HG03196 (cell line): ENCODE data around the gene DOCK4.

Experiments used
- ATAC-seq: cut with Tn5 transposase; IDR thresholded peaks from one replicate; pipeline ENCODE4 v1.9.1; 2021; ENCODE audit not compliant: unreplicated experiment

The DOCK4 gene

DNA sequence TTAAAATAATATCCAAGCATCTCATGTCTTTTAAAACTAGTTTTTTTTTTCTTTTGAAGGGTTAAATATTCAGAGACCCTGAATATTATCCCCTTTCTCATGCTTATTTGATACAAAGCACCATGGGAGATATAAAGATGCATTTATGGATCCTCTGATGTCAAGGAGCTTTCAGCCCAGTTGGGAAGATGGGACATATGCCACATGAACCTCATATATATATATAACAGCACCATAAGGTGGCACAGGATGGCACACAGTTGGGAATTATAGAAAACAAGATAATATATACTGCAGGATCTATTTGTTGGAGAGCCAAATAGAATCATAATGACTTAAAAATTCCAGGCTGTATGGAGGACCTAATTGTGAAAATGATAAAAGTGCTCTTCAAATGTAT lies 458.5 kb downstream of the DOCK4 start:
- ATAC-seq: no peak

DNA sequence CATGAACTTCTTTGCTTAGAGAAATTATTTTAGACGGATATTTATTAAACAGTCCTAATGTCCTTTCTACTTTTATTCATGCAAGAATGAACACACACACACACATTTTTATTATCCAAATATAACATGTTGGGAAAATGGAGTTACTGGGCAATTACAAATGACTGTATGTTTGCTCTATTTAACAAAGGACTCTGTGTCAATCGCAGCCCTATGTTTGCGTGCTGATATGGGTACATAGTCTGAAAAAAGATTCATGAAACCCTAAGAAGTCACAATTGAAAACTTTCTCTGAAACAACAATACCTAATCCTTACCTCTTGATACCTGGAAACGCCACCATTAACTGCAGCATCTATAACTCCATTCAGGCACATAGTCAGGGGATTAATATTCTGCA lies 459.2 kb downstream of the DOCK4 start:
- ATAC-seq: no peak

DNA sequence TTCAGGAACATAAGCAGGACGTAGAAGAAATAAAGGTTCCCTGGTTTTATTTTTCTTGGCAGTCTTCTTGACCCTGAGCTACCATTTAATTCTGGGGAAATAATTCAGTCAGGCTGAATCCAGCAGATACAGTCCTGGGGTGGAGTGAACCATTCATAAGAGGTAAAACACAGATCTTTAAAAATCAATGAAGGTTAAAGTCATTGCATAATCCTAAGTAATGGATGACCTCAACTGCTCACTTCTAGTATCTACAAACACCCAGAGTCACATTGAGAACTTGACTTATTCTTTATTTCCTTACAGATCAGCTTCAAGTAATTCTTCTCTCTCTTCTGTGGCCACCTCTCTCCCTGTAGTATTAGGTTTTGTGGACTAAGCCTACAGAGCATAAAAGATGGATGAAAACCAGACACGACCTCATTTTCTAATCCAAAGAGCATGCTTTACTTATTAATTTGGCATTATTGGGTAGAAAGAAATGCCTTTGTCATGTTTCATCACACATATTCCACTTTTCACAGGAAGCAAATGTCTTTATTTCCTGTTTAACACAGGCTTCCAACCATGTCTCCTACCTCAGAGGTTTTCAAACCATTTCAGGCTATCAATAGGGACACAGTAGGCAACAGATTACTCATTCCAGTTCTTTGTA lies 461.6 kb downstream of the DOCK4 start:
- no peak for ATAC-seq

DNA sequence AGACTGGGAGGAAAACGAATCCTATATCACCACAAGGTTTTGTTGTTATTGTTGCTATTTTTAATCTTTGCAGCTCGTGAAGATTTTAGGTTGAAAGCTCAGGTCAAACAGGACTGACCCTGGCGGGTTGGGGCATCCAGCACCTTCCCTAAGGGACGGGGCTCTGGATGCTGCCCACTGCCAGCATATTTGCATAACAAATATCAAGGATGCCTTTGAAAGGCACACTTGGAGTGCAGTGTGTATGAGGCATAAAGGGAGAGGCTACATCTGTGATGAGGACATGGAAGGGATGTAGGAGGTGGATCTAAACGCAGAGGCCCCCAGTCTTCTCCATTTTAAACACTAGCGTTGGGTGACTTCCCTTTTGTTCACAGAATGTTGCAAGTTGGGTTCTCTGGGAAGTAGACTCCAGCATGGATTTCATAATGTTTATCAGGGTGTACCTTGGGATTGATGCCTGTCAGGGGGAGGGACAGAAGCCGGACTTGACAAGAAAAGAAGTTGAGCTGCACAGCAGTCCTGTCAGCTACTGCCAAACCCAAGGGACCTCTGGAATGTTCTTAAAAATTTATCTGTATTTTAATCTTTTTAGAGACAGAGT lies 462.9 kb downstream of the DOCK4 start:
- no peak for ATAC-seq

DNA sequence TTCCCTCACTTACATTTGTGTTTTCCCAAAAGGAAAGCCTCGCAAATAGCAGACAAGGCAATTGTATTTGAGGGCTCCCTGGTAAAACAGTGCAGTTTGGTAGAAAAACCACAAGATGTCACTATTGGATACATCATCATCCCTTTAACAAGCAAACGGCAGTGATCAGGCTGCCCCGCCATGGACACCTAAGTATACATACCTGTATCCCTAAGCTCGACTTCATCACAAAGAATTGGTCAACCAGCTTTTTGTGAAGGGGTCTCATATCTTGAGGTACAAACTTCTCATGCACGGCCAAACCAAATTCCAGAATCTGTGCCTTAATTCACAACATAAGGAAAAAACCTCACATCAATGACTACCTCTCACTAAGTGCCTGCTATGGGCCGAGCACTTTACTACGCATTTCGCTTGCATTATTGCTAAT lies 464.4 kb downstream of the DOCK4 start:
- no peak for ATAC-seq

DNA sequence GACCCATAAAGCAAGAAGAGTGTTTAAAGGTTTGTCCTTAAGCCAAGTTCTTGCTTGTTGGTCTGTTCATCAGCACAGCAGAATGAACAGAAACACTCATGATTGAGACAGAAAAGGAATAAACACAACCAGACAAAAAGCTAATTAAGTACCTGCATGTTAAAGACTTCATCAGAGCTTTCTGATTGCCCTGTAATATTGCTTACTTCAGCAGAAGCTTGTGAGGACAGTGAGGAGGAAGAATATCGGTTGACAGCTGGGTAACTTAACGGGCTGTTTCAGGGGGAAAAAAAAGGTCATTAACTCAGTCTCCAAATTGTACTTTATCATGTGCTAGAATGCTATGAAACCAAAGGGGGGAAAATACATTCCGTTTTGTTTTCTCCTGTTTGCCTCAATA lies 465.3 kb downstream of the DOCK4 start:
- ATAC-seq: no peak

DNA sequence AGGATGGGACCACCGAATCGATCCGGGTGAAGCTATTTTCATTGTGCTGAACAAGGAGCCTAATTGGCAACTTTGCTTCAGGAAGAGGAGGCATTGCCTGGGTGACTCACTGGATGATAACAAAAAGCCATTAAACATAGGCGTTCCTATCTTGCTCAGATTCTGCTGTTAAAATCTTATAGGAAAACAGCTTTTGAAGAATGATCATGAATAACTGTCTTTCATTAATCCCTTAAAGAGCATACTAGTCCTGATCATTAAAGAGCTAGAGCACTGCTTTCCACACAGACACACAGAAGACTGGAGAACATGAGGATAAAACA lies 469.7 kb downstream of the DOCK4 start:
- ATAC-seq: no peak

DNA sequence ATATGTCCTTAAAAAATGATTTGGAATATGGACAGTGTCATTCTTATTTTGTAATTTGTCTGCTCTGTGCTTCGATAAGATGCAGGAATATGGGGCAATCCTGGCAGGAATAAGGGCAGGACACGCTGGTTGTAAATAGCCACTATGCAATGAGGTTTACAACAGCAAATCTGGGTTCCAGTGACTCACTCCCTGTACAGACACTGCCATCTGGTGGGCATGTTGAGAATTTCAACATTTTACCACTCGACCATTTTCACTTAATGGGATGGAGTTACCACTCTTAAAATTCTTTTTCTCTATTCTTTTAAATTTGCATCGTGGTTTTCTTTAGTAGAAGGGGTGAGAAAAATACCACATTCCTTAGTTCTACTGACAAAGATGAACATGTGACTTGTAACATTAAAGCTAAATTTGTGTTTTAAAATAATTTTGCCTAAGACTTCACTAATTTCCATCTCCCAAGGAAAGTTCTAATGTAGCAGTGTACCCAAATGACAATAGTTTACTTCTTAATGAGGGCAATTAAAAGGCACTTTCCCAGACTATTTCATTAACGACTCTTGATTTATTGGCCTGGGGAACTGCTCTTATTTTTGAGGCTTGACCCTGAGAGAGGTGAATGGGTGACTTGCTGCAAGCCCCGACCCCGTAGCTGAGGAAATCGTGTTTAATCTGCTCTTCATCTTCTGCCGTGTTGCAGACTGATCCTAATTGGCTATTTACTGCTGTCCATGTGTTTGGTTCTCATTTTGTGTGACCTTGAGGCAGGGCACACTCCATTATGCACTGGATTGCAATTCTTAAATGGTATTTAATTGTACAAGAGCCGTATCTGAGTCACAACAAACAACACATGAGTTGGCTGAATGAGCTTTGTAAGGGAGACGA lies 470.3 kb downstream of the DOCK4 start:
- peak; percentile 69 for ATAC-seq

DNA sequence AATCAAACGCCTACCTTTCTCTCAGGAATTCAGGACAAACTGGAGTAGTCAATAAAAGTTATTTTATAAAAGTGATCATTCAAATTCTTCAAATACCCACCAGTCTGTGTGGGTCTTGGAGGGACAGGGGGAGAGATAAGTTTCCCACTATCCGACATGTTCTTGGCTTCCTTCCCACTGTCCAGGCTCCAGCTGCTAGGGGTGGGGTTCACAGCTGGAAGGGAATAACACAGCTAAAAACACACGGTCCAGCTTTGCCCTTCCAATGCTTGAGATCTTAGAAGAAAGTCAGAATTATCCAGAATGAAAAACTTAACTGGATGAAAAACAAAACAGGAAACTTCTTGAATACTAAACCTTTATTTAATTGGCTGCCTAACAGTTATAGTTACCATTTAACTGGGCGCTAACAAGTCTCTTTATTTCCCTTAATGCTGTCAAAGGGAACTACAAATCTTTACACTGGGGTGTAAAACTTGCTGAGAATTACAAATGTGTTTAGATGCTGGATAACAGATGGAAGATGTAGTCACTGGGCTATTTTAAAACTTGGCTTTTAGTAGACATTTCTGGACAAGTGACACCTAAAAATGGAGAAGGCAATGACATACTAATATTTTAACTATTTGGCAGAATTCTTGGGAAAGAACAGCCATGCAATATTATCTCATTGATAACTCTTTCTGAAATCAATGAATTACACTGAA lies 471.1 kb downstream of the DOCK4 start:
- ATAC-seq: no peak

DNA sequence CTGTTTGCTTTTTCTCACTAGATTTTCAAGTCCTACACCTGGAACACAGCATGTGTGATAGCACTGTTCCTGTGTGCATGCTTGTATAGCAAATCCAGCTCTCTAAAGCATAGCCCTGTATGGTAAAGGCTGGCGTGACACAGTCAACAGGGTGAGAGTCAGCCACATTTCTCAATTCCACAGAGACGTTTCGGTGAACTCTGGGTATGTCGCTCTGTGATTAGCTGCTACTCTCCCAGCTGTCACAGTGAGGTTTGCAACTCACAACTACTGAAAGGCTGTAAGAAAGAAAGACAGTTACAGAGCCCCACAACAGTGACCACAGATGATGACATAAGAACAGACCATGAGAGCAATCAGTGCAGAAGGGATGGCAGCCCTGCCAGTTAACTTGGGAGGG lies 473.3 kb downstream of the DOCK4 start:
- ATAC-seq: no peak

DNA sequence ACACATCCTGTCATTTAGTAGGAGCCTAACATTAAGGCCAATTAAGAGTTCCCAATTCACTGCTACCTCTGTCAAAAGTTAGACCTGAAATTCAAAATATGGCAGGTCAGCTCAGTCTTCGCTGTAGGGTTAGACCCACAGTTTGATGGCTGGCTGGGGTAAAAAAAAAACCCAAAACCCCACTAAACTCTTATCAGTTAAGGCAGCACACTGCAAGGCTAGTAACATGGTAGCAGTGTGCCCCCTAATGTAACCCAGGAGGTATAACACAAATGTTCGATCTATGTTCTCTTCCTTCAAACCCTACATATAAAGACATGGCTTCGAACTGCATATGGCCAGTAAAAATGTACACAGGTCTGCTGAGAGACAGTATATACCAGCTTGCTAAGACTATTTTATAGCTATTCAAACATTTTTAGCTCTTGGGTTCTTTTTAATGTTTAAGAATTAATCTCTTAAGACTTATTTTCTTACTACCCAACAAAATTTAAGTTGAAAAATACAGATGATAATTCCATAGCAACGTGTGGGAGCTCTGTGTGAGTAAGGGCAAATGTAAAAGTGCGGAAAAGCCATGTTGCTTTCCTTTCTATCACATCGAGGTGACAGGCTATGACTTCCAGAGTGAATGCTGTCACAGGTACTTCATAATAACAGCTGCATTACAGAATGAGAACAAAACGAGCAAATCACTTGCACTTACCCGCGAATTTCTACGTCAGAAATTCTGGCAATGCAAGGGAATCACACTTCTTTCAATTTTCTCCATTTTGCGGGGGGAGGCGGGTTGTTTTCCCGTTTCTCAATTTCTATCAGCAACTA lies 475.5 kb downstream of the DOCK4 start:
- no peak for ATAC-seq

DNA sequence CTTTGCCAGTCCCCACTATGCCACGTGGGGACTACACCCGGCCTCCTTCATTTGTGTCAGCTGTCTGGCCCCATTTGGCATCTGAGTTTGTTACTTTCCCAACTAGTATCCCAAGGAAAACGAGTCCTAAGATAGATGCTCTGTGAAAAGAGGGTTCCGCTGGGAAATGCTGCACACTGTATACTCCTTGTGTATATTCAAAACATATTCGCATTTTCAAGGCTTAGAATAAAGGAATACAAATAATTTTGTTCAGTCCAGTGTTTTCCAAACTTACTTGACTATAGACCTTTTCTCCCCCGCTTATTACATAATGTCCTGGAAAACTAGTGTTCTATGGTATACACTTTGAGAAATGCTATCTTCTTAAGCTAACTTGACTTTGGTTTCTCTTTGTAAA lies 476.1 kb downstream of the DOCK4 start:
- no peak for ATAC-seq

DNA sequence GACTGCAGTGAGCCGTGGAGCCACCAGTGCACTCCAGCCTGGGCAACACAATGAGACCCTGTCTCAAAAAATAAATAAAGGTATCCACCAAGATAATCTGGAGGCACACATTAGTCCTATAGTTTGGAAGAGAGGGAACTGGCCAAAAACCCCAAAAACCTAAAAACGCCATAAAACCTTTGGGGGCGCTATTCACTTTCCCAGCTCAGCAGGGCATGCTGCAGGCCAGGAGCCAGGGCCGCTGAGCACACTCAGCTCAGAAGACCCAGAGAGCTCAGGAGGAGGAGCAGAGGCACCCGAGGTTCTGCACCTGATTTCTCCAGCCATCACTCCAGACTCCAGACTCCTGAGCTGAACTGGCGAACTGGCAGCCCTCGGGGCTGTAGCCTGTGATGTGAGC lies 476.7 kb downstream of the DOCK4 start:
- ATAC-seq: no peak

DNA sequence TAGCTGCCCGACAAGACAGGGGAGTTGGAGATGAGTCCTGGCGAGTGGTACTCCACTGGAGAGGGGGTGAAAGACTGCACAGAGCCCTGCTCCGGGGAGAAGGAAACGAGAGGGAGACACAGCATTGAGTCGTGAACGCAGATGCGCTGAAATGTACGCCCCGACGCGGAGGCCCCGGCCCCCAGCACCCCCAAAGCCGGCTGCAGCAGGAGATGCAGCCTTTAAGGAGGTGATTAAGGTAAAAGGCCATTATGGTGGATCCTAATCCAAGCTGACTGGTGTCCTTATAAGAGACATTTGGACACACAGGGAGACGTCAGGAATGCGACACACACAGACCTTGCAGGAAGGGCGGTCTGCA lies 477.6 kb downstream of the DOCK4 start:
- ATAC-seq: no peak

DNA sequence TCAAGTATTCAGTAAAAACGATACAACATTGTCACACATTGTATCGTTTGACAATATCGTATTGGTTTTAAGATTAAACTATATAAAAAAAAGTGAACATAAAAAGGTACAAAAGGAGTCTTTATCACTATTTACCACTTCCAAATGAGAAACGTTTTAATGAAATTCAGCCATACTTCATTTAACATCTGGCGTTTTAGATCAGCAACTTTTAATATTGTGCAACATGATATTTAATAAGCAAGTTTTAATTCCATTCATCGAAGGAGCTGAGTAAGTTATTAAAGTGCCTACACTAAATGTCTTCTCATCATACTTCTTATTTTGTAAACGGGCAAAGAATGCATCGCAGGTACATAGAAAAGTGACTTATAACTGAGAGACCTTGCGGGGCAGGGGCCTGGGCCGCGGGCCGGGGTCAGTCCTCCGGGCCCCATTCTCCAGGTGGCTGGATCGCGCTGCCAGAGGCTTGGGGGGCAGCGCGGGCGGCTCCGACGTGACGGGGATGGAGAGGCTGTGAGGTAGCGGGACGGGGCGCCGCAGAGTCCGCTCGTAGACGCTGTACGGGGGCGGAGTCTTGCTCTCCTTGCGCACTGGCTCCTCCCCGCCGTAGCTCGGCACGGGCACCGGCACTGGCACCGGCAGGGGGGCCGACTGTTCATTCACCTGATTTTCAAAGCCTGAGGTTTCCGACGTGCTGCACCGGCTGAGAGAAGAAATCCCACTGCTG lies 478.1 kb downstream of the DOCK4 start:
- ATAC-seq: no peak

DNA sequence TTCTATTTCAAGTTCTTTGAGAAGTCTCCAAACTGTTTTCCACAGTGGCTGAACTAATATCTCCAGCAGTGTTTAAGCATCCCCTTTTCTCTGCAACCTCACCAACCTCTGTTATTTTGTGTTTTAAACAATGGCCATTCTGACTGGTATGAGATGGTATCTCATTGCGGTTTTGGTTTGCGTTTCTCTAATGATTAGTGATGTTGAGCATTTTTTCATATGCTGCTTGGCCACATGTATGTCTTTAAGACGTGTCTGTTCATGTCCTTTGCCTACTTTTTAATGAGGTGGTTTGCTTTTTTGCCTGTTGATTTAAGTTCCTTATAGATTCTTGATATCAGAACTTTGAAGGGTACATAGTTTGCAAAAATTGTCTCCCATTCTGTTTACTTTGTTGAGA lies 487.3 kb downstream of the DOCK4 start:
- no peak for ATAC-seq

DNA sequence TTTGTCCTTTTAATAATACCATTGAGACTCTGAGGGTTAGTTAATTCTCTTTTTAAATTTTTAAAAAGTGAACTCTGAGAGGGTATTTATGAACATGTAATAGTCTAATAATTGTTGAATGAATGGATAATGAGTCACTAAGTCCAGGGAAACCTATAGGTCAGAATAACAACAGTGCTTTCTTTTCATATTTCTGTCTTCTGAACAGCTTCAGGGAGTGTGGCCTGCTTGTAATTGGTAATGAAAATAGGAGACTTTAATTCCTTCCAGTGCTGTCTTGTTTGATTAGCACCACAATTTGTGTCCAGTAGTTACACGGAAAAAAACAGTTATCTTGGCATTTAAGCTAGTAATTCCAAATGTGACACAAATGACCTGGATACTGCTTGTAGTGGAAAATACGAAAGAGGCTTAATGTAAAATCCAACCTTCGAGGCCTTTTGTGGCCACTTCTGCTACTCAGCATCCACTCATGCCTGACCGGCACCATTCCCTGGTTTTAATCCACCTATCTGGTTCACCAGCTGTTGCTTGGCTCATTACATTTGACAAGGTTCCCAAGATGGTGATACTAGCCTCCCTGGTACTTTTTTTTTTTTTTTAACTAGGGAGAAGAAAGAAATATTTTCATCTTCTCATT lies 494.7 kb downstream of the DOCK4 start:
- no peak for ATAC-seq

DNA sequence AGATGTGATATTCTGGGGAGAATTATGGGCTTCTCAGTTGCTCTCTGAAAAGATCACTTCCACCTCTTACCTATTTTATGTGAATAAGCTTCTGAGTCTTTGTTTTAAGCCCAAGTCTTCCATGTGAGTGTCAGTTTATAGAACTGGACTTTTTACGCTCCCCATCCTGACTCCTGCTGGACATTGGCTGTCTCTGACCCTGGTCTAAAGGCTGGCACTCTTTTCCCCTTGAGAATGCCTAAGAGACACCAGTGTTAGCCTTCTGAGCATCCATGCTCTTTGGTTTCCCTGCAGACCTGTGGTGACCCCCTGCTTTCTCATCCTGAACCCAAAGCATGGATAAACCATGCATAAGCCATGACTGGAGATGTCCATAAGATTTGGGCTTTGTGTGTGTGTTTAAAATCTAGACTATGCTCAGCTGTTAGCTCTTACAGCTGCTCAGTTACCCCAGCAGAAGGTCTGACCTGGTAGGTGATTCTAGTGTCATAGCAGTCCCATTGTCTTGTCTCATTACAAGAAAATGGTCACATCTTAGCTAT lies 495.3 kb downstream of the DOCK4 start:
- ATAC-seq: no peak

DNA sequence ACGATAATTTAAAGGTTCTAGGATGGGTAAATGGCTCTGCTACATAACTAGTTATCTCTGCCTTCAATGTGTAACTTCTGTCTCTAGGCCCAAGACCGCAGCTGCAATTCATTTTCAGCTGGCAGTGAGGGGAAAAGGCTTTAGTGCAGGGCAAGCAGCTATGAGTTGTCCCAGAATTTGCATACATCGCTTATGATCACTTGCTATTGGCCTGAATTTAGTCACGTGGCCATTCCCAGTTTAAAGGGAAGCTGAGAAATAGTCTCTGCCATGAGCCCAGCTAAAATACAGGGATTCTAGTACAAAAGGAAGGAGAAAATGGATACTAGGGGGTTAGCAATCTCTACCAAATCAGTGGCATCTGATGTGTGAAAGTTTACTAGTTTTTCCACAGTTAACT lies 498.1 kb downstream of the DOCK4 start:
- ATAC-seq: no peak
